GM10266 (cell line): ENCODE data around the gene MZT2B.
"Not testable (repeated sequence)": the region's sequence is repeated elsewhere in the genome, so short reads cannot be mapped to it uniquely, and the experiment has no call there.

Source experiments
- DNase-seq: peaks from one replicate; pipeline ENCODE4 v3.0.0; 2012; ENCODE audit errors: extremely low spot score
- CTCF ChIP-seq: IDR thresholded peaks from 2 replicates; pipeline ENCODE4 v1.5.1; 2012; ENCODE audit warnings: mild to moderate bottlenecking, low read depth; ENCODE audit not compliant: control insufficient read depth, insufficient read depth; ENCODE audit errors: missing control alignments

Gene MZT2B

GRCh38 chr2:130198343-130198742 lies 16.3 kb downstream of the MZT2B start, which contains the start of gene TUBA3E:
TSS of gene TUBA3E (minus strand) at chr2:130198439. CDS start at chr2:130198360, 79 bp downstream.
- DNase-seq = no peak
- TF ChIP-seq CTCF = no peak

DNA sequence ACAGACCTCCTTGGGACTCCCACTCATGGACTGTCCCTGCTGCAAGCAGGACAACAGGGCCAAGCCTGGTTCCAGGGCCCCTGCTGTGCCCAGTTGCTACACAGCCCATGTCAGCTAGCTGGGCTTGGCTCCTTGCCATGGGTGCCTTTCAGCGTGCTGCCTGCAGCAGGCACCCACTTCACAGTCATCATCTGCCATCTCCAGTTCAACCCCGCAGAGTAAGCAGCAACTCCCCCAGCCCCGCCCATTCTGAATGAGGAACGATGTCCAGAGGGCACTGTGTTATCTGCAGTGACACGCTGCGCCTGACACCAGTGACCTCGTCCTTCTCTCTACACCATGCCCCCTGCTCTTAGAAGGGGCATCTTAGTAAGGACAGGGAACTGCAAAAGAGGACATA lies 20.5 kb downstream of the MZT2B start:
- DNase-seq = not testable (repeated sequence)

DNA sequence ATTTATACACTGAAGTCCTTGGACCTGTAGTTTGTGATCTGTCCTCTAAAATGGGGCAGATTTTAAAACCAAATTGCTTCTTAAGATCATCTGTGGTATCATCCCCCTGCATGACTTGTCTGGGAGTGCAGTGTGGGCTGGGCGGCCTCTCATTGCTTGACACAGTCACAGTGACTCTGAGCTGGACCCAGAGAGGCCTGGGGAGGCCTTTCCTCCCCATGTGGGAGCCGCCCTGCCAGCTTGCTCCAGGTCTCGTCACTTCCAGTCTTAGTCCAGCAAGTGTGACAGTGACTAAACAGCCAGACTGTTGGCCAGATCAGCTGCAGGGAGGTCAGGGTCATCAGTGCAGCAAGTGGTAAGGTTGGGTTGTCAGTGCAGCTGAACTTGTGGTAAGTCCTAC lies 21.1 kb downstream of the MZT2B start:
- not testable (repeated sequence) for DNase-seq

DNA sequence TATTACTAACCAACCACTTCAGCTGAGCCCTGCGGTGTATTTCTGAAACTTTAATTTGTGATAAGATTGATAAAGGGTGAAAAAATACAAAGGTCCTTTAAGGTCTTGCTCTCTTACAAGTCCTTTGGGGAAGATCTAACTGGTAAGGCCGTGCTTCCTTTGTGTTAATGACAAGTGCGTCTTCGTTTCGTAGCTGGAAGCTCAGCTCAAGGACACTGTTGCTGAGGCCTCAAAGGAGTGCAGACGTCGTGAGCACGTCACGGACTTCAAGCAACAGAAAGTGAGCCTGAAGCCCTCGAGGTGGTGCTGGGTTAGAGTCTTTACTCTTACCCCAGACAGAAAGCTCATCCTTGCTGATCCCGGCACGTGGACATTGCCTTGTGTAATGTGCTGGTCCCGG lies 25.0 kb downstream of the MZT2B start:
- DNase-seq = not testable (repeated sequence)

DNA sequence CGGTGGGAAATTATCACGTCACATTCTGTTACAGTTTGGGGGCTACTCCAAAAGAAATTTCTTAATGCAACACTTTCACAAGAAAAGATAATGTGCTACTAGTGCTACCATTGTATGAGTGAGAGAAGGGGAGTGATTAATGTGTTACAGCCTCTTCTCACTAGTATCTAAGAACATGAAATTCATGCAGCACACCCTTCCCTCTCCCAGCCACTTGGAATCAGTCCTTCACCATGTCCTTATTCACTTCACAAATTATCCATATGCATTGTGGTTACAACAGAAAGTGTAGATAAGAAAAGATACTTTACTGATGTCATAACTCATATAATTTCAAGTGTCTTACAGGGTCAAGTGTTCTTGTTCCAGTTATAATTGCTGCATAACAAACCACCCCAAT lies 37.1 kb downstream of the MZT2B start:
- not testable (repeated sequence) for DNase-seq

- not testable (repeated sequence) for DNase-seq
Observed at GRCh38 chr2:130220505-130220904, 38.4 kb downstream of the MZT2B start.

GRCh38 chr2:130222523-130222922 lies 40.5 kb downstream of the MZT2B start:
- not testable (repeated sequence) for DNase-seq

DNA sequence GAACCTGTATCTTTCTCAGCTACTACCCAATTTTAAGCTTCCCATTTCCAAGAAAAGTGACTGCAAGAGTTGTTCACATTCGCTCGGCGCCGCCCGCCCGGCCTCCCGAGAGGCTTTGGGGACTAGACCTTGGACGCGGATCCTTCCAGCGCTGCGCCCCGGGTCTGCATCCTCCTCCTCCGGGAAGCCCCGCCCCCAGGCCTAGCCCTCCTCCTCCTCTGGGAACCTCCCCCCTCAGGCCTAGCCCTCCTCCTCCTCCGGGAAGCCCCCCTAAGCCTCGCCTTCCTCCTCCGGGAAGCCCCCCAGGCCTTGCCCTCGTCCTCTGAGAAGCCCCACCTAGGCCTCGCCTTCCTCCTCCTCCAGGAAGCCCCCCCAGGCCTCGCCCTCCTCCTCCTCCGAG lies 45.9 kb downstream of the MZT2B start:
- DNase-seq = not testable (repeated sequence)

- not testable (repeated sequence) for DNase-seq
Observed at GRCh38 chr2:130228467-130229160, 46.6 kb downstream of the MZT2B start.

GRCh38 chr2:130229161-130229510 lies 47.1 kb downstream of the MZT2B start:
- not testable (repeated sequence) for DNase-seq

GRCh38 chr2:130230376-130230775 lies 48.3 kb downstream of the MZT2B start:
- DNase-seq = not testable (repeated sequence)

GRCh38 chr2:130230907-130231306 lies 48.8 kb downstream of the MZT2B start:
- not testable (repeated sequence) for DNase-seq

GRCh38 chr2:130231656-130232055 lies 49.6 kb downstream of the MZT2B start:
- DNase-seq = no peak
- TF ChIP-seq CTCF = no peak

DNA sequence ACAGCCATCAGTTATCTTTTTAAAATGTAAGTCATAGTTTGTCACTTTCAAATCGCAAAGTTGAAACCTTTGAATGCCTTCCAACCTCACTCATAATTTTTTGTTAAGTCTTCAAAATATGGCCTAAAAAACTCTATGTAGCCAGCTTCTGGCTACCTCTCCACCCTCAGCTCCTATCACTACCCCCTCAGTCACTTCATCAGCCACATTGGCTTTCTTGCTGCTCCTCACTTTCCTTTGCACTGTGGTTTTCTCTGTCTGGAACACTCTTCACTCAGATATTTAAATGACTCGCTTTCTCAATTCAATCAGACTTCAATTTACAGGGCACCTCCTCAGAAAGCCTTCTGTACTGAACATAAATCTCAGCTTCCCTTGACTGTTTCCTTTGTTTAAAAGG lies 51.0 kb downstream of the MZT2B start:
- DNase-seq = not testable (repeated sequence)

DNA sequence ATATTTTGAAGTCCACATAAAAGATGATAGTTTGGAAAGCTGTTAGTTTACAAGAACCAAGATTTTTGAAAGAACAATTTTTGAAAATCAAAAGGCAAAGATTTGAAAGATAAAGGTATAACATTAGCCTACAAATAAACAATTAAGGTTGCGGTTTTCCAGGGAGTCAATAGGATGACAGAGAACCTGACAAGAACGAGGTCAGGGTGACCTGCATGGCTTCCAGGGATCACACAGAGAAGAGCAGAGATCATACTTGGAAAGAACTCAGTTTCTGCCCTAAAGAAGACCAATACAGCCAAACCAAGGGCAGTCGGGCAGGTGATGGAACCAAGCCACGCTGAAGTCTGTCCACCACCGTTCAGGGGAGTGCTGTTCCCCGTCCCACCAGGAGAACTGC lies 57.5 kb downstream of the MZT2B start:
- DNase-seq = not testable (repeated sequence)
